Measurements from ENCODE around the gene MTOR.

DNA sequence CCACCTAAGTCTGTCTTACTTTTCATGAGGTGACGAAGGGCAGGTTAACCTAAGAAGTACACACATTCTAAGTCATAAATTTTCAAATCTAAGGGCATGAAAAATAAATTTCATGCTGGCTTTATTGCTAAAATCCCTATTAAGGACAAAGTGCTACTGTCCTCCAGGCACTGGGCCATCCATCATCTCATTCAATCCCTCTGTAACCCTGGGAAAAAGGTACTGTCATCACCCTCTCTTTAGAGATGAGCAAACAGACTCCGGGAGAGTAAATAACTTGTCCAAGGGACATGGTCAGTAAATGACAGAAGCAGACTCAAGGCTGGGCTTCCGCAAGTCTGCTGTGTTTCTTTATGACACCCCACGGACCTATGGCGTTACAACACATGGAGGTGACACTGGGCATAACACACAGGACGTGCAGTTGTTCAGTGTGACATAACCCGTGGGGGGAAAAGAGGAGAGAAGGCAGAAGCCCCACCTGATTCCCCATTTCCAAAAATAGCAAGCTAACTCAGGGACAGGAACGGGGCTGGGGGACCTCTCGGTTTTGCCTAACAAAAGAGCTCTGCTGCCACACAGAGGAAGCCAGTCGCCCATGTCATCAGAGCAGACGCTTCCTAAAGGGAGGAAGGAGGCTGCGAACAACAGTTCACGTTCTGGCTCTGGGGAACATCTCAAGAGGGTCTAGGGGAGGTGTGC lies 190.0 kb downstream of the MTOR start:
- TF ChIP-seq, protein P1, sequence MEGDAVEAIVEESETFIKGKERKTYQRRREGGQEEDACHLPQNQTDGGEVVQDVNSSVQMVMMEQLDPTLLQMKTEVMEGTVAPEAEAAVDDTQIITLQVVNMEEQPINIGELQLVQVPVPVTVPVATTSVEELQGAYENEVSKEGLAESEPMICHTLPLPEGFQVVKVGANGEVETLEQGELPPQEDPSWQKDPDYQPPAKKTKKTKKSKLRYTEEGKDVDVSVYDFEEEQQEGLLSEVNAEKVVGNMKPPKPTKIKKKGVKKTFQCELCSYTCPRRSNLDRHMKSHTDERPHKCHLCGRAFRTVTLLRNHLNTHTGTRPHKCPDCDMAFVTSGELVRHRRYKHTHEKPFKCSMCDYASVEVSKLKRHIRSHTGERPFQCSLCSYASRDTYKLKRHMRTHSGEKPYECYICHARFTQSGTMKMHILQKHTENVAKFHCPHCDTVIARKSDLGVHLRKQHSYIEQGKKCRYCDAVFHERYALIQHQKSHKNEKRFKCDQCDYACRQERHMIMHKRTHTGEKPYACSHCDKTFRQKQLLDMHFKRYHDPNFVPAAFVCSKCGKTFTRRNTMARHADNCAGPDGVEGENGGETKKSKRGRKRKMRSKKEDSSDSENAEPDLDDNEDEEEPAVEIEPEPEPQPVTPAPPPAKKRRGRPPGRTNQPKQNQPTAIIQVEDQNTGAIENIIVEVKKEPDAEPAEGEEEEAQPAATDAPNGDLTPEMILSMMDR (IDR thresholded peaks at IDR 0.05) = no peak
- TF ChIP-seq POLR2A (IDR thresholded peaks at IDR 0.05) = no peak
